ENCODE measurements around the gene LRIG2. TPM values are rescaled to one million over a fixed set of nuclear protein-coding genes. Genes with fewer than 3 reads are reported as not detected.

The LRIG2 gene
- total RNA-seq, 2 experiments from 2014 or later: 12.9 to 15.8 TPM

- ATAC-seq (ENCODE audit: poor library complexity) (no peak), DNase-seq (no peak)
- no peaks in the 10 kb centered on the region for H3K9me3 Mint-ChIP-seq
- ChIA-PET CTCF (no interaction called here), POLR2A (no interaction called here)
- H3K4me3 Mint-ChIP-seq: no peak overlapping the region
- no peaks in the 10 kb centered on the region for H3K27me3 ChIP-seq (ENCODE audit: control insufficient read depth in 1 of 2, insufficient read depth in 2 of 2, low read length in 2 of 2)
- no peaks in the 10 kb centered on the region for H3K4me1 Mint-ChIP-seq (ENCODE audit: low read depth)
- no peak for TF ChIP-seq CTCF (IDR thresholded peaks at IDR 0.05)
- no peaks in the 10 kb centered on the region for H3K27me3 Mint-ChIP-seq
- H3K4me3 ChIP-seq (ENCODE audit: low read length): no peak overlapping the region
- H3K36me3 ChIP-seq (ENCODE audit: insufficient read depth, low read length): no peaks in the 10 kb centered on the region
- intact Hi-C loops (cut with DNase I, micrococcal nuclease): no loop called here
- H3K4me1 ChIP-seq (ENCODE audit: insufficient read depth, low read length): no peaks in the 10 kb centered on the region
- H3K27ac Mint-ChIP-seq: no peak overlapping the region
- H3K27ac ChIP-seq (ENCODE audit: low read depth in 1 of 2, low read length in 2 of 2): no peak overlapping the region
- H3K9me3 ChIP-seq (ENCODE audit: control insufficient read depth in 1 of 2, insufficient read depth in 1 of 2, low read length in 2 of 2): no peaks in the 10 kb centered on the region
- no peaks in the 10 kb centered on the region for H3K36me3 Mint-ChIP-seq (ENCODE audit: low read depth)
These were observed 45.5 kb upstream of the LRIG2 start for GRCh38 chr1:113027449-113027848.

- no peak overlapping the region for H3K4me3 Mint-ChIP-seq
- DNase-seq (no peak), ATAC-seq (ENCODE audit: poor library complexity) (no peak)
- intact Hi-C loops (cut with DNase I, micrococcal nuclease): no loop called here
- no peak overlapping the region for H3K27ac Mint-ChIP-seq
- Histone ChIP-seq H3K27ac (ENCODE audit: low read depth in 1 of 2, low read length in 2 of 2) (no peak overlapping the region), H3K27me3 (ENCODE audit: control insufficient read depth in 1 of 2, insufficient read depth in 2 of 2, low read length in 2 of 2) (no peaks in the 10 kb centered on the region), H3K36me3 (ENCODE audit: insufficient read depth, low read length) (no peaks in the 10 kb centered on the region), H3K9me3 (ENCODE audit: control insufficient read depth in 1 of 2, insufficient read depth in 1 of 2, low read length in 2 of 2) (no peaks in the 10 kb centered on the region), H3K4me3 (ENCODE audit: low read length) (no peak overlapping the region), H3K4me1 (ENCODE audit: insufficient read depth, low read length) (no peaks in the 10 kb centered on the region)
- H3K4me1 Mint-ChIP-seq (ENCODE audit: low read depth): no peaks in the 10 kb centered on the region
- ChIA-PET POLR2A (no interaction called here), CTCF (no interaction called here)
- no peak for TF ChIP-seq CTCF (IDR thresholded peaks at IDR 0.05)
- H3K27me3 Mint-ChIP-seq: no peaks in the 10 kb centered on the region
- no peaks in the 10 kb centered on the region for H3K9me3 Mint-ChIP-seq
- no peaks in the 10 kb centered on the region for H3K36me3 Mint-ChIP-seq (ENCODE audit: low read depth)
These were observed 43.2 kb upstream of the LRIG2 start for GRCh38 chr1:113029822-113030221.

- no peaks in the 10 kb centered on the region for H3K36me3 ChIP-seq (ENCODE audit: insufficient read depth, low read length)
- ChIA-PET CTCF (no interaction called here), POLR2A (no interaction called here)
- DNase-seq (no peak), ATAC-seq (ENCODE audit: poor library complexity) (no peak)
- Mint-ChIP-seq H3K27ac (no peak overlapping the region), H3K4me1 (ENCODE audit: low read depth) (no peaks in the 10 kb centered on the region), H3K4me3 (no peak overlapping the region), H3K9me3 (no peaks in the 10 kb centered on the region), H3K27me3 (no peaks in the 10 kb centered on the region), H3K36me3 (ENCODE audit: low read depth) (no peaks in the 10 kb centered on the region)
- no peak overlapping the region for H3K4me3 ChIP-seq (ENCODE audit: low read length)
- H3K27me3 ChIP-seq (ENCODE audit: control insufficient read depth in 1 of 2, insufficient read depth in 2 of 2, low read length in 2 of 2): no peaks in the 10 kb centered on the region
- no peaks in the 10 kb centered on the region for H3K9me3 ChIP-seq (ENCODE audit: control insufficient read depth in 1 of 2, insufficient read depth in 1 of 2, low read length in 2 of 2)
- H3K27ac ChIP-seq (ENCODE audit: low read depth in 1 of 2, low read length in 2 of 2): no peak overlapping the region
- TF ChIP-seq CTCF (IDR thresholded peaks at IDR 0.05): no peak
- H3K4me1 ChIP-seq (ENCODE audit: insufficient read depth, low read length): no peaks in the 10 kb centered on the region
- intact Hi-C loops (cut with DNase I, micrococcal nuclease): no loop called here
These were observed 41.6 kb upstream of the LRIG2 start for GRCh38 chr1:113031171-113031933.

Measured in CD4-positive, alpha-beta T cell (primary cell).